ENCODE results near the gene GRB2.

The GRB2 gene

DNA sequence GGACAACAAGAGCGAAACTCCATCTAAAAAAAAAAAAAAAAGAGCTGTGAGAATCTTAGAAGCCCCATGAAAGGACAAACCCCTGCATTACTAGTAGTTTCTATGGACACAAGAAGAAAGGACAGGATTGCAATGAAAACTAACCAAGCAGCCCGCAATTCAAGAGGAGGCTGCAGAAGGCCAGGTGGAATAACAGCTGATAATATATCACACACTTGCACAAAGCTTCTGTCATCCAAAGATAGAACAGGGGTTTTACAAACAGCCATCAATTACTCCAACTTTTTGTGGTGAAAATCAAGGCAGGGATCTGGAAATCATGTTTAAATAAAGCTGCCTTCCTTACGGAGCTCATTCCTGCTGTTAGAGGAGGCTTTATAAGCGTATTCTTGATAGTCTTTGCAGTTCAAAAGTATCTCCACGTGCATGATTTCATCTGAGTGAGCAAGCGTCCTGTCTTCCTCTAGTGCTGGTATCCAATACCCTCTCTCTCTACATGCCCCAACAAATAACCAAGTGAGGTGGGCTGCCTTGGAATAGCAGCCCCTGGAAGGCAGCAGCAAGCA, 27.8 kb upstream of the GRB2 start:
- peak overlapping the region in 1 of 3 experiments; percentile 37 for H3K4me3 Mint-ChIP-seq
- H3K27me3 Mint-ChIP-seq (ENCODE audit: low read depth), result peaks cover 4% of the 10 kb centered on the region
- peaks cover 46% of the 10 kb centered on the region for H3K4me1 Mint-ChIP-seq
- H3K36me3 Mint-ChIP-seq (ENCODE audit: low read depth), result no peaks in the 10 kb centered on the region
- peak overlapping the region; percentile 35 to 57 (median 56) for H3K27ac Mint-ChIP-seq
- no peaks in the 10 kb centered on the region for H3K9me3 Mint-ChIP-seq
- TF ChIP-seq CTCF (IDR thresholded peaks at IDR 0.05; ENCODE audit: unreplicated experiment in 3 of 3), result no peak

DNA sequence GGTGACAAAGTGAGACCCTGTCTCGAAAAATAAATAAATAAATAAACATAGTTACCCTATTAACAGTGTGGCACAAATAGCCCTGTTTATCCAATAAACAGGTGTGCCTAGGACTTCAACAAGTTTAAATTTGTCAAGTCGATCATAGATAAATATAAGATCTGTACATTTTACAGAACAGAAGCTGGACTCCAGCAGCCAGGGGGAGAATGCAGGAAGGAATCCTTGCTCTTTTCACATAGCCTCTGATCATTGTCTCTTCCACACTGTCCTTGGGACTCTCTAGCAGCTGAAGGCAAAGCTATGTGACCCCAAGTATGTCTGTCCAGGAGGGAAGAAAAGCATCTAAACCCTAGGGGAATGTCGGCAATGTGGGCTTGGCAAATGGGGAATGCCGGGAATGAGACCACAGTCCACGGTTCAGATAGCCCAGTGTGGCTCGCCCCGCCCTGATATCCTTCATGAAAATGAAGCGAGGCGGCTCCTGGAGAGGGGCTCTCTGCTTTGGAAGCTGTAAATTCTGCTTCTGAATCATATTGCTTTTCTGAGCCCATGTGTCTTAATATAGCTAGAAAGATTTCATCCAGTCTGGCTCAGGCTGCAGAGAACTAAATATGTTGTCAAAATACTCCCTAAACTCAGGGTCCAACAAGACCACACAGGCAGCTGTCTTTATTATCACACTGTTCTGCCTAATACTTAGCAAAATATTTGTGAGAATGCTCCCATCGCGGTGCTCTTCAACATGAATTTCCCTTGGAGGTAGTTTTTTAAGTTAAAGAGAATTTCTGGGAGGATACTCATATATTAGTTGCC, 24.9 kb upstream of the GRB2 start:
- H3K36me3 Mint-ChIP-seq (ENCODE audit: low read depth), result no peaks in the 10 kb centered on the region
- peaks cover 53% of the 10 kb centered on the region for H3K4me1 Mint-ChIP-seq
- no peaks in the 10 kb centered on the region for H3K9me3 Mint-ChIP-seq
- H3K27me3 Mint-ChIP-seq (ENCODE audit: low read depth), result peaks cover 10% of the 10 kb centered on the region
- H3K4me3 Mint-ChIP-seq, result peak overlapping the region; percentile 7 to 31 (median 16)
- TF ChIP-seq CTCF (IDR thresholded peaks at IDR 0.05; ENCODE audit: unreplicated experiment in 3 of 3), result peak in 1 of 3 experiments; percentile 11
- peak overlapping the region; percentile 87 to 91 (median 89) for H3K27ac Mint-ChIP-seq

DNA sequence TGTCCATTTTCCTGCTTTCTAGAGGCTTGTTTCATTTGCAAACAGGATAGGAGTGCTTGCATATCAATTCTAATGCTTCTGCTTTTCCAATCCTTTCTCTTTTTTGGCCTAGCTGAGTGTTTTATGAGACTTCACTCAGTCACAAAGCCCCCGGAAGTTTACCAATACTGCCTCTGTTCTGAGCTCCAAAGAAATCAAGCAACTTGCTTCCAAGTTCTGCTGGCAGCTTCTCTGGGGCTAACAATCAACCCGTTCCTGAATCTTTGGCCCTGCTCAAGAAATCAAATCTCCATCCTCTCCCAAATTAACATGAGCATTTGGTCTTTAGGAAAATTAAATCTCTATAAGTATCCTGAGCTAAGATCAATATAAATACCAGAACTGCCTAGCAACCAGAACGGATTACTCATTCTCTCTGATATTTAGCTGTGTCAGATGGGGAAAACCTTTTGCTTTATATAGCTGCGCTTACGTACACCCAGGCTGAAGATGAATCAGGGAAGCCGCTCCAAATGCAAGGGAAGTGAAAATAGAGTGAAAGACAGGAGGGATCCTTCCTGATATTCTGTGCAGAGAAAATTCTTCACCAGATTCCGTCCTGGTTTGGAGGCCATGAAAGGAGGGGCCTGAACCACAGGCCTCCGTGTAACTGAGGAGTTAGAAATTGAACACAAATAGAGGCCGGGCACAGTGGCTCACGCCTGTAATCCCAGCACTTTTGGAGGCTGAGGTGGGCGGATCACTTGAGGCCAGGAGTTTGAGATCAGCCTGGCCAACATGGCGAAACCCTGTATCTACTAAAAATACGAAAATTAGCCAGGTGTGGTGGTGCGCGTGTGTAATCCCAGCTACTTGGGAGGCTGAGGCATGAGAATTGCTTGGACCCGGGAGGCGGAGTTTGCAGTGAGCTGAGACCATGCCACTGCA, 23.3 kb upstream of the GRB2 start:
- no peaks in the 10 kb centered on the region for H3K36me3 Mint-ChIP-seq (ENCODE audit: low read depth)
- H3K9me3 Mint-ChIP-seq, result no peaks in the 10 kb centered on the region
- peak overlapping the region in 1 of 3 experiments; percentile 8 for H3K4me3 Mint-ChIP-seq
- H3K27ac Mint-ChIP-seq, result peak overlapping the region; percentile 69 to 91 (median 84)
- H3K4me1 Mint-ChIP-seq, result peaks cover 48% of the 10 kb centered on the region
- no peak for TF ChIP-seq CTCF (IDR thresholded peaks at IDR 0.05; ENCODE audit: unreplicated experiment in 3 of 3)
- peaks cover 6% of the 10 kb centered on the region for H3K27me3 Mint-ChIP-seq (ENCODE audit: low read depth)

DNA sequence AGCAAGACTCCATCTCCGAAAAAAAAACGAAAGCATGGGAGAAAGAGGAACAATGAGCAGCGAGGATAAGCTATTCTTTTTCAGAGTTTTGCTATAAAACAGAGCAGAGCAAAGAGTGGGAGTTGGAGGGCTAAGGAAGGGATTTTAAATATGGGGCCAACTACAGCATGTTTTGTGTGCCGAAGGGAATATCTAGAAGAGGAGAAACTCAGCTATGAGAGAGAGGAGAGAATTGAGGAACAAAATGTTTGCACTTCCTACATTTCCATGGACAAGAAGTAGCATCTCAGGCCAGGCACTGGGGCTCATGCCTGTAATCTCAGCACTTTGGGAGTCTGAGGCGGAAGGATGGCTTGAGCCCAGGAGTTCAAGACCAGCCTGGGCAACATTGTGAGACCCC, 13.1 kb upstream of the GRB2 start:
- no peaks in the 10 kb centered on the region for H3K36me3 Mint-ChIP-seq (ENCODE audit: low read depth)
- TF ChIP-seq CTCF (IDR thresholded peaks at IDR 0.05; ENCODE audit: unreplicated experiment in 3 of 3), result no peak
- H3K27me3 Mint-ChIP-seq (ENCODE audit: low read depth), result peaks cover 31% of the 10 kb centered on the region
- H3K9me3 Mint-ChIP-seq, result no peaks in the 10 kb centered on the region
- H3K4me1 Mint-ChIP-seq, result no peaks in the 10 kb centered on the region
- no peak overlapping the region for H3K4me3 Mint-ChIP-seq
- no peak overlapping the region for H3K27ac Mint-ChIP-seq

DNA sequence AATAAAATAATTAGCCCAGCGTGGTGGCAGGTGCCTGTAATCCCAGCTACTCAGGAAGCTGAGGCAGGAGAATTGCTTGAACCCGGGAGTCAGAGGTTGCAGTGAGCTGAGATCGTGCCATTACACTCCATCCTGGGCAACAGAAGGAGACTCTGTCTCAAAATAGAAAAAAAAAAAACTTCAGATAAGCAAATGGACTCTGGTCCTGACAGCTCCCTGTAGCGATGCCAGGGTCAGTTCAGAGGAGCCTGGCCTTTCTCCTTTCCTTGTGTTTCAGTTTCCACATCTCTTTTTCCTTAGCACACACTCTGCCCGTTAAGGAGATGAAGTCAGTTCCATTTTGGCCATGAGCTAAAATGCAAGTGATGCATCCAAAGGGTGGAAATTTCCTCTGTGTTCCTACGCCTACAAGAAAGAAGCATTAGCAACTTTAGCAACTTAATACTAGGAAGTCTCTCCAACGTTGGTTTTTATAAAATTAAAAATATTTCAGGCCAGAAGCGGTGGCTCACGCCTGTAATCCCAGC, 11.6 kb upstream of the GRB2 start:
- no peak overlapping the region for H3K27ac Mint-ChIP-seq
- no peaks in the 10 kb centered on the region for H3K9me3 Mint-ChIP-seq
- no peak for TF ChIP-seq CTCF (IDR thresholded peaks at IDR 0.05; ENCODE audit: unreplicated experiment in 3 of 3)
- no peak overlapping the region for H3K4me3 Mint-ChIP-seq
- no peaks in the 10 kb centered on the region for H3K36me3 Mint-ChIP-seq (ENCODE audit: low read depth)
- no peaks in the 10 kb centered on the region for H3K4me1 Mint-ChIP-seq
- H3K27me3 Mint-ChIP-seq (ENCODE audit: low read depth), result peaks cover 33% of the 10 kb centered on the region

Data from nephron (organoid).